IMR-90 (cell line): ENCODE results near the gene NDUFS2. TPM values are rescaled to one million over a fixed set of nuclear protein-coding genes. Genes with fewer than 3 reads are reported as not detected.
A peak's percentile ranks its signal among the peaks of the same experiment; 100 is the strongest.

Experiments
- ATAC-seq: fragments of 200-7000 bp; cut with Tn5 transposase; 2 replicates; pipeline ENCODE4 v1.9.1; 2020; ENCODE audit warnings: low read depth, mild to moderate bottlenecking, moderate library complexity
- BruUV-seq: library from RNA; stranded (reverse); fragments of 400-500 nt; replicated peaks from 2 replicates; lab custom pipeline; 2021; lab: Mats Ljungman, UMichigan
- CTCF ChIA-PET: fragments of 300-600 bp; formaldehyde crosslinking; extraction: SDS; loops from one replicate; lab custom pipeline; 2021; ENCODE audit warnings: antibody characterized with exemption; lab: Yijun Ruan, JAX
- POLR2A ChIA-PET: fragments of 300-600 bp; sonication (Branson Sonifier 250); formaldehyde crosslinking; loops from one replicate; lab custom pipeline; 2022; ENCODE audit warnings: antibody characterized with exemption; ENCODE audit not compliant: unreplicated experiment; lab: Charles Lee
- DNase-seq: peaks from one replicate; pipeline ENCODE4 v3.0.0; 2013
- H2AFZ ChIP-seq: replicated peaks from 2 replicates; pipeline ENCODE3; 2013; ENCODE audit warnings: low read length, mild to moderate bottlenecking; ENCODE audit not compliant: poor library complexity
- H2AK5ac ChIP-seq: 2 replicates; pipeline ENCODE4 v1.6.1; 2013; ENCODE audit warnings: low read depth, low read length, inconsistent platforms
- H2AK9ac ChIP-seq: replicated peaks from 2 replicates; pipeline ENCODE3; 2013; ENCODE audit warnings: mild to moderate bottlenecking, low read depth, low read length, moderate library complexity; ENCODE audit not compliant: poor library complexity
- H2BK120ac ChIP-seq: 2 replicates; pipeline ENCODE4 v1.6.1; 2013; ENCODE audit warnings: low read depth, low read length, inconsistent platforms
- H2BK15ac ChIP-seq: 3 replicates; pipeline ENCODE4 v1.6.1; 2013; ENCODE audit warnings: low read depth, low read length, inconsistent platforms
- H2BK20ac ChIP-seq: 2 replicates; pipeline ENCODE4 v1.6.1; 2013; ENCODE audit warnings: low read depth, mild to moderate bottlenecking, inconsistent platforms, low read length, moderate library complexity
- H2BK5ac ChIP-seq: 2 replicates; pipeline ENCODE4 v1.6.1; 2013; ENCODE audit warnings: mild to moderate bottlenecking, low read depth, low read length, inconsistent platforms; ENCODE audit not compliant: poor library complexity, severe bottlenecking
- H3K14ac ChIP-seq: replicated peaks from 2 replicates; pipeline ENCODE4 v1.6.1; 2013; ENCODE audit warnings: low read depth, low read length, inconsistent platforms
- H3K18ac ChIP-seq: 2 replicates; pipeline ENCODE4 v1.6.1; 2013; ENCODE audit warnings: low read depth, low read length, control low read depth
- H3K23ac ChIP-seq: 2 replicates; pipeline ENCODE4 v1.6.1; 2013; ENCODE audit warnings: low read depth, low read length, inconsistent platforms
- H3K27ac ChIP-seq: 2 replicates; pipeline ENCODE4 v1.5.1; 2013; ENCODE audit warnings: mild to moderate bottlenecking, control low read depth, low read length; ENCODE audit not compliant: insufficient read depth
- H3K27me3 ChIP-seq: 2 replicates; pipeline ENCODE4 v1.6.1; 2013; ENCODE audit warnings: low read length; ENCODE audit not compliant: control insufficient read depth, insufficient read depth
- H3K36me3 ChIP-seq: 2 replicates; pipeline ENCODE4 v1.6.1; 2013; ENCODE audit warnings: low read length, mixed read lengths; ENCODE audit not compliant: control insufficient read depth, insufficient read depth
- H3K4ac ChIP-seq: 2 replicates; pipeline ENCODE4 v1.6.1; 2013; ENCODE audit warnings: low read depth, low read length, inconsistent platforms
- H3K4me1 ChIP-seq: 2 replicates; pipeline ENCODE4 v1.6.1; 2013; ENCODE audit warnings: low read length, mixed read lengths; ENCODE audit not compliant: control insufficient read depth, insufficient read depth
- H3K4me2 ChIP-seq: 2 replicates; pipeline ENCODE4 v1.6.1; 2013; ENCODE audit warnings: low read depth, mild to moderate bottlenecking, control low read depth, low read length, moderate library complexity
- H3K4me3 ChIP-seq: 2 replicates; pipeline ENCODE4 v1.5.1; 2013; ENCODE audit warnings: low read depth, mild to moderate bottlenecking, control low read depth, low read length, moderate library complexity; ENCODE audit not compliant: insufficient read depth
- H3K56ac ChIP-seq: 2 replicates; pipeline ENCODE4 v1.6.1; 2013; ENCODE audit warnings: low read length, inconsistent platforms; ENCODE audit not compliant: insufficient read depth; ENCODE audit errors: extremely low read depth
- H3K79me1 ChIP-seq, 2 experiments: 2 replicates each; pipeline ENCODE4 v1.6.1; 2013; ENCODE audit warnings: low read length in 2 of 2, inconsistent platforms in 1 of 2, low read depth in 1 of 2
- H3K9ac ChIP-seq: 2 replicates; pipeline ENCODE4 v1.6.1; 2013; ENCODE audit warnings: low read depth, low read length, control low read depth
- H3K9me1 ChIP-seq: 2 replicates; pipeline ENCODE4 v1.6.1; 2013; ENCODE audit warnings: low read length, inconsistent platforms; ENCODE audit not compliant: insufficient read depth
- H3K9me3 ChIP-seq: 2 replicates; pipeline ENCODE4 v1.6.1; 2013; ENCODE audit warnings: low read length; ENCODE audit not compliant: control insufficient read depth, insufficient read depth
- H4K20me1 ChIP-seq: 2 replicates; pipeline ENCODE4 v1.6.1; 2013; ENCODE audit warnings: low read length, inconsistent platforms; ENCODE audit not compliant: insufficient read depth
- H4K5ac ChIP-seq: 2 replicates; pipeline ENCODE4 v1.6.1; 2013; ENCODE audit warnings: mild to moderate bottlenecking, low read depth, low read length, control low read depth
- H4K8ac ChIP-seq, 2 experiments: 2 replicates each; pipeline ENCODE4 v1.6.1; 2013; ENCODE audit warnings: low read depth in 2 of 2, low read length in 2 of 2, control low read depth in 1 of 2, inconsistent platforms in 1 of 2
- H4K91ac ChIP-seq: 2 replicates; pipeline ENCODE4 v1.6.1; 2013; ENCODE audit warnings: low read depth, low read length, inconsistent platforms; ENCODE audit not compliant: insufficient read depth
- BHLHE40 ChIP-seq: fragments of 150-350 bp; IDR thresholded peaks from 2 replicates; pipeline ENCODE4 v1.6.1; 2016; ENCODE audit warnings: mild to moderate bottlenecking, low read depth, low read length
- CEBPB ChIP-seq: IDR thresholded peaks from 2 replicates; pipeline ENCODE4 v1.6.1; 2012; ENCODE audit warnings: low read depth, low read length, improper control_type of control experiment
- CTCF ChIP-seq: conservative IDR thresholded peaks from 2 replicates; pipeline ENCODE4 v1.5.1; 2012; ENCODE audit warnings: mild to moderate bottlenecking, low read depth, low read length, improper control_type of control experiment
- MAZ ChIP-seq: IDR thresholded peaks from 2 replicates; pipeline ENCODE4 v1.6.1; 2012; ENCODE audit warnings: low read depth, mild to moderate bottlenecking, low read length, improper control_type of control experiment, moderate library complexity, borderline replicate concordance
- MXI1 ChIP-seq: IDR thresholded peaks from 2 replicates; pipeline ENCODE4 v1.6.1; 2012; ENCODE audit warnings: low read depth, mild to moderate bottlenecking, low read length, moderate library complexity, borderline replicate concordance
- NFE2L2 ChIP-seq: fragments of 150-350 bp; IDR thresholded peaks from 2 replicates; pipeline ENCODE4 v1.6.1; 2016; ENCODE audit warnings: low read depth, mild to moderate bottlenecking, low read length
- POLR2A ChIP-seq: IDR thresholded peaks from 2 replicates; pipeline ENCODE4 v1.6.1; 2012; ENCODE audit warnings: mild to moderate bottlenecking, low read depth, low read length
- RAD21 ChIP-seq: IDR thresholded peaks from 2 replicates; pipeline ENCODE4 v1.6.1; 2012; ENCODE audit warnings: low read length, improper control_type of control experiment
- RCOR1 ChIP-seq: IDR thresholded peaks from 2 replicates; pipeline ENCODE4 v1.6.1; 2012; ENCODE audit warnings: mild to moderate bottlenecking, low read length, improper control_type of control experiment; ENCODE audit not compliant: insufficient replicate concordance
- RFX5 ChIP-seq: IDR thresholded peaks from 2 replicates; pipeline ENCODE4 v1.8.0; 2012; ENCODE audit warnings: low read depth, mild to moderate bottlenecking, low read length, moderate library complexity
- SMC3 ChIP-seq: fragments of 150-350 bp; IDR thresholded peaks from 2 replicates; pipeline ENCODE4 v1.6.1; 2016; ENCODE audit warnings: low read depth, mild to moderate bottlenecking, antibody characterized with exemption, low read length, moderate library complexity
- WGBS, 2 experiments: methylation state at CpG; one replicate each; pipeline versions ENCODE4 v1.1.5 to v1.1.7; 2013; ENCODE audit warnings: missing lambda C conversion rate in 2 of 2; ENCODE audit not compliant: insufficient read length in 1 of 2; ENCODE audit errors: extremely low coverage in 2 of 2; 5-methylcytosine and 5-hydroxymethylcytosine counted together
- dilution Hi-C: fragments of 300-500 bp; cut with HindIII; formaldehyde crosslinking; loops from one replicate; pipeline ENCODE4 v1.14.3; 2018; ENCODE audit warnings: low sequenced_read_pairs; ENCODE audit not compliant: unreplicated experiment
- in situ Hi-C: fragments of 300-500 bp; cut with MboI; formaldehyde crosslinking; loops from 3 replicates; pipeline ENCODE4 v1.14.3; 2019; ENCODE audit warnings: low sequenced_read_pairs, inconsistent platforms, mixed read lengths
- intact Hi-C: fragments of 100-400 bp; cut with micrococcal nuclease; formaldehyde crosslinking; loops from 2 replicates; pipeline ENCODE4 v1.10.0; 2022
- polyA plus RNA-seq, 3 experiments: library from polyadenylated mRNA; depleted of rRNA; stranded (reverse); fragments of >200 nt; gene quantifications; 2 replicates each; pipeline ENCODE4 v1.2.3, GENCODE V29; 2012; ENCODE audit warnings: low replicate concordance in 1 of 3
- total RNA-seq: library from RNA; depleted of rRNA; stranded (reverse); fragments of >200 nt; gene quantifications from 2 replicates; pipeline ENCODE4 v1.2.3, GENCODE V29; 2012
- TF ChIP-seq, protein P1 (sequence below): fragments of 150-350 bp; IDR thresholded peaks from 2 replicates; pipeline ENCODE4 v1.6.1; 2016; ENCODE audit warnings: low read depth, mild to moderate bottlenecking, low read length, moderate library complexity, borderline replicate concordance

The NDUFS2 gene
- total and polyA plus RNA-seq, 2 of the 4 experiments (the other 2 are of a cell fraction) = 85.5 to 101 TPM

DNA sequence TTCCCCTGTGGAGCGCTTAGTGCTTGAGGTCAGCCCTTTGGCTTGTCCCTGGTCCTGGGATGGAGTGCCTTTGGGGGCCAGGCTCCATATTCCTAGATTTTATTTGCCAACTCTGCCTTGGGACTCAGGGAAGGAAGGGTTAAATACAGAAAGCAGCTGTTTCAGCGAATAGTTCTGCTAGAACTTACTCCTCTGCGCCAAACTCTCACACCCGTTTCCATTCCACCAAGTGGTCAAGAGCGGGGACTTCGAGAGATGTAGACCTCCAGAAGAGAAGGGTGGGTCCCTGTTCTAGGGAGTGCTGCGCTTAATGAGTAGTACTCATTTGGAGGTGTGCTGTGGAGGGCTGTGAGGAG is 23.0 kb downstream of the NDUFS2 start (continued):
- no peak for TF ChIP-seq RAD21

DNA sequence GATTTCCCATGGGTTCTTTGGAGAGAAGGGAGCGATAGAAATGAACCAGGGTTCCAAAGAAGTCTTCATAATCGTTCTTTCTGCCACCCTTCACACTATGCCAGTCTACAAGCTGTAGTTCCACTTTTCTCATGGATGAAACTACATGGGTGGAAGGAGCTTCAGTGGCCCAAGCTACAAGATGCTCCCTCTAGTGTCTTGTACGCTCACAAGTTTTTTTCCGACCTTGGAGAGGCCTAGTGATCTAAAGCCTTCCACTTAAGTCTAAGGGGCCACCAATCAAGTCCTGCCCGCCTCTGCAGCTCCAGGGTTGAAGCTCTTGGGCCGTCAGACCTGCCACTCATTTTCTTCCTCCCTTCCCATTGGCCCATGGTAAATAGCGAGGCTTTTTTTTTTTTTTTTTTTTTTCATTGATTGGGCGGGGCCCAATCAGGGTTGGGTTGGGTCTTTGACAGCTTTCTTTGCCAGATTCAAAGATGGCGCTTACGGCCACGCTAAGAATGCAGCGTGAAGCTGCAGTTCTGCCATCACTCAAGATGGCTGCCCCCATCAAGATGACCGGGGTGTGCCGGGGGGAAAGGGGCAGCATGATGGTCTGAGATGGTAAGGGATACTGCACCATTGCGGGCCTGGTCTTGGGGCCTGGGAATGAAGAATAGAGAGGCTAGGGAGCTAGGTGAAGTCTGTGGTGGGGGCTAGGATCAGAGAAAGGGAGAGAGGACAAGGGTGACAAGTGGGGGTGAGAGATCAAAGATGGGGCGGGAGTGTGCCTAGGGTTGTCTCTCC is 23.6 kb downstream of the NDUFS2 start, which contains the start of gene TOMM40L:
Gene TOMM40L (plus strand): TSS at position 527 of the 786 bp plus-strand sequence. CDS start 430 bp downstream, outside the sequence.
- Histone ChIP-seq H3K4me2 (peak within 1 kb of the TSS; percentile 81), H2BK120ac (peak within 1 kb of the TSS; percentile 66), H3K27me3 (no peaks in the 10 kb centered on the region; the same call in 1 of the 2 replicates), H3K79me1 (peaks cover 9 to 17% of the 10 kb centered on the region in 2 experiments; a peak in 3 of 4 replicates), H3K27ac (peak within 1 kb of the TSS; percentile 68), H3K14ac (peak within 1 kb of the TSS; percentile 89), H3K9me1 (peaks cover 3% of the 10 kb centered on the region; the same call in 1 of the 2 replicates), H3K4ac (peak within 1 kb of the TSS; percentile 83), H4K91ac (peak within 1 kb of the TSS; percentile 92), H3K9ac (peak within 1 kb of the TSS; percentile 81), H2BK15ac (peak within 1 kb of the TSS; percentile 39; the same call in 1 of the 3 replicates), H3K23ac (peak within 1 kb of the TSS; percentile 62), H3K9me3 (no peaks in the 10 kb centered on the region), H4K20me1 (no peaks in the 10 kb centered on the region), H3K56ac (peak within 1 kb of the TSS; percentile 89), H4K8ac (peak within 1 kb of the TSS; percentile 96 to 97), H2BK5ac (peak within 1 kb of the TSS; percentile 29), H3K18ac (peak within 1 kb of the TSS; percentile 16; the same call in 1 of the 2 replicates), H2AFZ (peak within 1 kb of the TSS; percentile 98), H2AK9ac (peak within 1 kb of the TSS; percentile 97), H4K5ac (peak within 1 kb of the TSS; percentile 69), H2BK20ac (no peak within 1 kb of the TSS; the same call in 1 of the 2 replicates), H3K4me1 (peaks cover 9% of the 10 kb centered on the region; the same call in 1 of the 2 replicates), H3K36me3 (peaks cover 19% of the 10 kb centered on the region), H2AK5ac (peak within 1 kb of the TSS; percentile 67; the same call in 1 of the 2 replicates), H3K4me3 (peak within 1 kb of the TSS; percentile 74)
- DNase-seq = peak; percentile 100
- dilution Hi-C loops (no loop called here), intact Hi-C loops (loop anchor here (1.0 kb wide), 1 partner anchor 33 kb away; no protein-coding TSS in a partner anchor), in situ Hi-C loops (loop anchor here (5.0 kb wide), 2 partner anchors 67 to 157 kb away; no protein-coding TSS in a partner anchor)
- CTCF ChIA-PET = interaction anchor here (0.5 to 3.2 kb wide), 17 partner anchors 10 to 437 kb away, joined by 3 to 21 read pairs (median 4); partner anchors contain the start of gene NDUFS2
- peak; percentile 95 for ATAC-seq
- 0% methylated on average over 3 of the region's 16 CpGs; no CpG with 5 or more reads in 1 of the 2 experiments for WGBS, 2 experiments
- POLR2A ChIA-PET = interaction anchor here (0.5 to 0.7 kb wide), 6 partner anchors 8 to 133 kb away, joined by 3 to 8 read pairs (median 6); partner anchors contain the start of gene NDUFS2
- no TSS peak for BruUV-seq
- TF ChIP-seq RAD21 (peak; percentile 63), CEBPB (no peak), RCOR1 (no peak), BHLHE40 (no peak), MAZ (no peak; the same call in 1 of the 2 replicates), SMC3 (peak; percentile 72), RFX5 (no peak), NFE2L2 (no peak), POLR2A (no peak), MXI1 (peak; percentile 90), CTCF (peak; percentile 70)
- TF ChIP-seq, protein P1, sequence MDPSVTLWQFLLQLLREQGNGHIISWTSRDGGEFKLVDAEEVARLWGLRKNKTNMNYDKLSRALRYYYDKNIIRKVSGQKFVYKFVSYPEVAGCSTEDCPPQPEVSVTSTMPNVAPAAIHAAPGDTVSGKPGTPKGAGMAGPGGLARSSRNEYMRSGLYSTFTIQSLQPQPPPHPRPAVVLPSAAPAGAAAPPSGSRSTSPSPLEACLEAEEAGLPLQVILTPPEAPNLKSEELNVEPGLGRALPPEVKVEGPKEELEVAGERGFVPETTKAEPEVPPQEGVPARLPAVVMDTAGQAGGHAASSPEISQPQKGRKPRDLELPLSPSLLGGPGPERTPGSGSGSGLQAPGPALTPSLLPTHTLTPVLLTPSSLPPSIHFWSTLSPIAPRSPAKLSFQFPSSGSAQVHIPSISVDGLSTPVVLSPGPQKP = no peak
